ENCODE measurements around the gene STK38L.

Gene STK38L

DNA sequence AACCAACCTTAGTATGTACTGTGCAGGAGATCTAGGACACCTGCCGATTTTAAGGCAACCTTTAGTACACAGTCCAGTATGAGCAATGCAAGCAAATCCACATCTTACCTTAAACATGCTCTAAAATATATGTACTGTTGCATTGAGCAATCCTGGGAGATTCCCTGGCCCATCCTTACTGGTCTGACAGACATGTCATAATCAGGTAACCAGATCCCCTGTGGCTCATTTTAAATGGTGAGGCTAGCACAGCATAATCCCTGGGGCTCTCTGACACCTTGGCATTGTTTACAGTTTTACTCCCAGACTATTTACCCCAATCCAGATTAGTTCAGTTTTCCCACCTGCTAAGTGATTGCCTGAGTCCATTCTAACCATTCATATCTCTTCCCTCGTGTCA, 103.7 kb downstream of the STK38L start:
- no peak for DNase-seq (ENCODE audit: low read depth in 2 of 2)

DNA sequence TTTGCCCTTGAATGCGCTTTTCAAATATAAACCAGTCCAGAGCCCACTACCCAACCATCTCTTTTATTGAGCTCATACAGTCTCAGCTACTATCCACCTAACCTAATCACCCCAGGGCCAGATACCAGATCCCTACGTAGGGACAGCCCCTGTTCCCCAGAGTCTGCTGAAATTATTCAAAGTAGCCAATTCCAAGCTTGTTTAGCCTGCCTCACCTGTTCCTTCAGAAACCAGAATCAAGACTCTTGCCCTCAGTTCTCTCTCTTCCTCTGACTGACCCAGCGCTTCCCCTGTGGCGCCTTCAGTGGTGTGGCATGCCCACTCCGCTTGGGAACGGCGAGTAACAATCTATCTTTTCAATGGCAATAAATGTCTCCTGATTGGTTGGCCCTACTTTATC, 107.4 kb downstream of the STK38L start:
- no peak for DNase-seq (ENCODE audit: low read depth in 2 of 2)

GRCh38 chr12:27355486-27355885, 111.4 kb downstream of the STK38L start:
- DNase-seq (ENCODE audit: low read depth in 2 of 2): no peak

GRCh38 chr12:27355979-27356378, 111.9 kb downstream of the STK38L start:
- DNase-seq (ENCODE audit: low read depth in 2 of 2): no peak

DNA sequence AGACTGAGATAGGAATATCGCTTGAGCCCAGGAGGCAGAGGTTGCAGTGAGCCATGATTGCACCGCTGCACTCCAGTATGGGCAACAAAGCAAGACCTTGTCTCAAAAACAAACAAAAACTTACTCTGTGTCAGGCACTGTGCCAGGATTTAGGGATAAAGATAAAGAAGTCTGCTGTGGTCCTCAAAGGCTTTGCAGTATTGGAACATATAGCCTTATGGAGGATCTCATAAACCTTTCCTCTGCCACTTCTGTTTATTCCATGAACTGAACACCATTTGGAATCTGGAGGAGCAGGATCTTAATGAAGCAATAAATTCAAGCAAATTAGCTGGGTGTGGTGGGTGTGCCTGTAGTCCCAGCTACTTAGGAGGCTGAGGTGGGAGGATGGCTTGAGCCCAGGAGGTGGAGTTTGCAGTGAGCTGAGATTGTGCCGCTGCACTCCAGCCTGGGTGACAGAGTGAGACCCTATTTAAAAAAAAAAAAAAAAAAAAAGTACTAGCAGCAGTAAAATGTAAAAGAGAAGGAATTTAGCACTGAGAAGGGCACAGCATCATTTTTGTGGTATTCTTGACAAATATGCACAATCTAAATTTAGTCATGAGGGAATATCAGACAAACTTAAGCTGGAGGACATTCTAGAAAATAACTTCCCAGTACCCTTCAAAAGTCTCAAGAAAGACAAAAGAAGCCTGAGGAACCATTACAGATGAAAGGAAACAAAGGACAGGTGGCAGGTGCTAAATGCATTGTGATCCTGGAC, 115.7 kb downstream of the STK38L start:
- no peak for DNase-seq (ENCODE audit: low read depth in 2 of 2)

GRCh38 chr12:27361372-27361771, 117.3 kb downstream of the STK38L start:
- no peak for DNase-seq (ENCODE audit: low read depth in 2 of 2)

- no peak for DNase-seq (ENCODE audit: low read depth in 2 of 2)
Measured at GRCh38 chr12:27366621-27367020, 122.5 kb downstream of the STK38L start.

- no peak for DNase-seq (ENCODE audit: low read depth in 2 of 2)
Measured at GRCh38 chr12:27367078-27367477, 123.0 kb downstream of the STK38L start.
